ENCODE data around the gene ELMO3.

Gene ELMO3

GRCh38 chr16:67246081-67246755, 47.3 kb downstream of the ELMO3 start:
- DNase-seq (ENCODE audit: extremely low read depth, low read depth): peak; percentile 67

GRCh38 chr16:67246756-67247191, 47.8 kb downstream of the ELMO3 start:
- DNase-seq (ENCODE audit: extremely low read depth, low read depth): no peak

More at GRCh38 chr16:67246081-67246755, 47.3 kb downstream of the ELMO3 start:
- peak; percentile 52 for TF ChIP-seq CTCF (IDR thresholded peaks at IDR 0.05; ENCODE audit: low read depth, low read length)

GRCh38 chr16:67247192-67248072, 48.5 kb downstream of the ELMO3 start, which contains the start of gene FHOD1:
FHOD1 (minus strand) TSS chr16:67247481; CDS start chr16:67247410, 71 bp downstream.
- DNase-seq (ENCODE audit: extremely low read depth, low read depth): peak; percentile 86
- TF ChIP-seq CTCF (IDR thresholded peaks at IDR 0.05; ENCODE audit: low read depth, low read length): no peak

More at GRCh38 chr16:67246756-67247191, 47.8 kb downstream of the ELMO3 start:
- TF ChIP-seq CTCF (IDR thresholded peaks at IDR 0.05; ENCODE audit: low read depth, low read length): no peak

- no peak for DNase-seq (ENCODE audit: extremely low read depth, low read depth)
- TF ChIP-seq CTCF (IDR thresholded peaks at IDR 0.05; ENCODE audit: low read depth, low read length): no peak
Measured at GRCh38 chr16:67248073-67248400, 49.1 kb downstream of the ELMO3 start.

GRCh38 chr16:67248401-67249177, 49.7 kb downstream of the ELMO3 start, which contains the start of gene SLC9A5:
SLC9A5 (plus strand) TSS chr16:67248979; CDS start chr16:67249015, 36 bp downstream.
- DNase-seq (ENCODE audit: extremely low read depth, low read depth): no peak

More at GRCh38 chr16:67248401-67249177, 49.7 kb downstream of the ELMO3 start, which contains the start of gene SLC9A5:
- TF ChIP-seq CTCF (IDR thresholded peaks at IDR 0.05; ENCODE audit: low read depth, low read length): no peak; the same call in none of the 2 replicates

Measured in AG09319 (cell line).